HepG2 (cell line): ENCODE measurements around the gene HERPUD2. TPM values are rescaled to one million over a fixed set of nuclear protein-coding genes. Genes with fewer than 3 reads are reported as not detected.

Experiments used
- ATAC-seq: fragments of 200-7000 bp; cut with Tn5 transposase; 3 replicates; pipeline ENCODE4 v1.9.1; 2020; ENCODE audit warnings: mild to moderate bottlenecking, moderate library complexity
- BruUV-seq: library from RNA; stranded (reverse); fragments of 400-500 nt; replicated peaks from 2 replicates; lab custom pipeline; 2021; lab: Mats Ljungman, UMichigan
- CTCF ChIA-PET: fragments of 300-600 bp; formaldehyde crosslinking; extraction: SDS; loops from one replicate; lab custom pipeline; 2021; ENCODE audit warnings: low total read pairs, inconsistent platforms, low intra/inter-chr PET ratio; lab: Yijun Ruan, JAX
- POLR2A ChIA-PET: fragments of 350-600 bp; sonication (Branson Sonifier 250); formaldehyde crosslinking; loops from one replicate; lab custom pipeline; 2020; ENCODE audit warnings: antibody characterized with exemption, inconsistent platforms; lab: Yijun Ruan, JAX
- DNase-seq: peaks from one replicate; pipeline ENCODE4 v3.0.0-alpha.2; 2015; ENCODE audit warnings: low spot score
- FAIRE-seq: peaks from 3 replicates; lab custom pipeline; 2011; peaks lifted over from hg19 to GRCh38; lab: Jason Lieb, UNC
- H2AFZ ChIP-seq: one replicate; pipeline ENCODE4 v1.6.1; 2011; ENCODE audit warnings: low read length, inconsistent platforms
- H3K27ac ChIP-seq: fragments of 300-600 bp; 3 replicates; pipeline ENCODE4 v1.8.0; 2011; ENCODE audit warnings: mixed run types, mild to moderate bottlenecking, mixed read lengths, low read length, inconsistent platforms; ENCODE audit not compliant: insufficient read depth; ENCODE audit errors: extremely low read length
- H3K27me3 ChIP-seq, 2 experiments: fragments of 200-600 bp in 1 of 2; 2 replicates in 1 of 2; 3 replicates in 1 of 2; pipeline versions ENCODE4 v1.6.0 to v1.8.0; 2011; ENCODE audit warnings: low read length in 2 of 2, mild to moderate bottlenecking in 2 of 2, moderate library complexity in 2 of 2, inconsistent platforms in 1 of 2; ENCODE audit not compliant: insufficient read depth in 2 of 2, control insufficient read depth in 1 of 2
- H3K36me3 ChIP-seq, 2 experiments: fragments of 200-600 bp in 1 of 2; replicated peaks in 1 of 2; 2 replicates in 1 of 2; 3 replicates in 1 of 2; pipeline versions ENCODE4 v1.5.1 to v1.8.0; 2011; ENCODE audit warnings: low read length in 2 of 2, inconsistent platforms in 1 of 2; ENCODE audit not compliant: insufficient read depth in 2 of 2, control insufficient read depth in 1 of 2
- H3K4me1 ChIP-seq: 2 replicates; pipeline ENCODE4 v1.5.1; 2012; ENCODE audit warnings: low read length, inconsistent platforms; ENCODE audit not compliant: insufficient read depth
- H3K4me2 ChIP-seq: 2 replicates; pipeline ENCODE4 v1.6.0; 2011; ENCODE audit warnings: low read depth, low read length, inconsistent platforms
- H3K4me3 ChIP-seq, 3 experiments: fragments of 200-600 bp in 1 of 3; sonication (generic), shearing (Covaris generic) in 1 of 3; replicated peaks in 1 of 3; 2 replicates each; pipeline ENCODE4 v1.5.1; 2011 to 2016; ENCODE audit warnings: low read length in 3 of 3, inconsistent platforms in 2 of 3, low read depth in 2 of 3, mild to moderate bottlenecking in 2 of 3, control low read depth in 1 of 3, mixed read lengths in 1 of 3; ENCODE audit not compliant: insufficient read depth in 1 of 3
- H3K79me2 ChIP-seq: one replicate; pipeline ENCODE4 v1.6.1; 2011; ENCODE audit warnings: low read length, inconsistent platforms; ENCODE audit not compliant: insufficient read depth
- H3K9ac ChIP-seq: 2 replicates; pipeline ENCODE4 v1.6.0; 2011; ENCODE audit warnings: mild to moderate bottlenecking, low read depth, low read length, inconsistent platforms; ENCODE audit not compliant: insufficient read depth
- H3K9me3 ChIP-seq: 2 replicates; pipeline ENCODE4 v1.5.1; 2012; ENCODE audit warnings: mild to moderate bottlenecking, low read length
- H4K20me1 ChIP-seq: 2 replicates; pipeline ENCODE4 v1.6.0; 2011; ENCODE audit warnings: inconsistent platforms, mild to moderate bottlenecking, low read length, moderate library complexity; ENCODE audit not compliant: insufficient read depth
- BORCS8-MEF2B ChIP-seq: sonication (generic); formaldehyde crosslinking; IDR thresholded peaks from 2 replicates; pipeline ENCODE4 v1.8.0; 2022; ENCODE audit warnings: mild to moderate bottlenecking, missing genetic modification reagents
- CREB1 ChIP-seq, 2 experiments: fragments of 450-650 bp in 1 of 2; IDR thresholded peaks; 2 replicates each; pipeline ENCODE4 v1.6.1; 2016 to 2017; ENCODE audit warnings: control low read depth in 1 of 2, mild to moderate bottlenecking in 1 of 2, missing compliant biosample characterization in 1 of 2, missing genetic modification characterization in 1 of 2
- ETV5 ChIP-seq: IDR thresholded peaks from 2 replicates; pipeline ENCODE4 v1.6.1; 2018; ENCODE audit warnings: missing biosample characterization, missing genetic modification reagents, inconsistent platforms, borderline replicate concordance
- GTF3A ChIP-seq: sonication (generic); formaldehyde crosslinking; conservative IDR thresholded peaks from 2 replicates; pipeline ENCODE4 v1.4.0; 2020; ENCODE audit warnings: mild to moderate bottlenecking, missing genetic modification reagents
- KAT2B ChIP-seq: fragments of 150-350 bp; IDR thresholded peaks from 2 replicates; pipeline ENCODE4 v1.6.1; 2014; ENCODE audit warnings: low read depth, low read length, borderline replicate concordance
- LBX2 ChIP-seq: sonication (generic); formaldehyde crosslinking; IDR thresholded peaks from 2 replicates; pipeline ENCODE4 v1.5.0; 2020; ENCODE audit warnings: missing genetic modification reagents, mild to moderate bottlenecking, borderline replicate concordance
- ZNF10 ChIP-seq: sonication (generic); formaldehyde crosslinking; IDR thresholded peaks from 2 replicates; pipeline ENCODE4 v1.4.0; 2020; ENCODE audit warnings: mild to moderate bottlenecking, low read depth, missing genetic modification reagents, borderline replicate concordance
- ZNF260 ChIP-seq: sonication (generic); formaldehyde crosslinking; IDR thresholded peaks from 2 replicates; pipeline ENCODE4 v1.4.0; 2020; ENCODE audit warnings: missing genetic modification reagents, low read depth, mild to moderate bottlenecking, borderline replicate concordance
- ZNF552 ChIP-seq: sonication (generic); formaldehyde crosslinking; IDR thresholded peaks from 2 replicates; pipeline ENCODE4 v1.9.0; 2022; ENCODE audit warnings: missing genetic modification reagents, mild to moderate bottlenecking, borderline replicate concordance
- ZNF629 ChIP-seq: sonication (generic); formaldehyde crosslinking; conservative IDR thresholded peaks from 2 replicates; pipeline ENCODE4 v1.5.0; 2020; ENCODE audit warnings: missing genetic modification reagents
- ZNF713 ChIP-seq: sonication (generic); formaldehyde crosslinking; IDR thresholded peaks from 2 replicates; pipeline ENCODE4 v1.4.0; 2020; ENCODE audit warnings: mild to moderate bottlenecking, missing genetic modification reagents
- ZNF775 ChIP-seq: sonication (generic); formaldehyde crosslinking; IDR thresholded peaks from 2 replicates; pipeline ENCODE4 v1.4.0; 2020; ENCODE audit warnings: missing genetic modification reagents, mild to moderate bottlenecking, moderate library complexity, borderline replicate concordance
- ZNF83 ChIP-seq: sonication (generic); formaldehyde crosslinking; IDR thresholded peaks from 2 replicates; pipeline ENCODE4 v1.4.0; 2020; ENCODE audit warnings: missing genetic modification reagents, mild to moderate bottlenecking, borderline replicate concordance
- ZNF891 ChIP-seq: sonication (generic); formaldehyde crosslinking; IDR thresholded peaks from 2 replicates; pipeline ENCODE4 v1.5.0; 2020; ENCODE audit warnings: mild to moderate bottlenecking, missing genetic modification reagents
- ZSCAN20 ChIP-seq: sonication (generic); formaldehyde crosslinking; IDR thresholded peaks from 2 replicates; pipeline ENCODE4 v1.4.0; 2020; ENCODE audit warnings: missing genetic modification reagents, mild to moderate bottlenecking, borderline replicate concordance
- WGBS: methylation state at CpG from one replicate; pipeline ENCODE4 v1.1.6; 2017; ENCODE audit warnings: low lambda C conversion rate; 5-methylcytosine and 5-hydroxymethylcytosine counted together
- in situ Hi-C: cut with HindIII; loops from 2 replicates; pipeline ENCODE4 v1.10.0; 2017; ENCODE audit warnings: low pct_unique_long_range_greater_than_20kb; ENCODE audit not compliant: extremely low pct_ligation_motif_present
- intact Hi-C: fragments of 100-400 bp; cut with micrococcal nuclease; formaldehyde crosslinking; loops from one replicate; pipeline ENCODE4 v1.10.0; 2022; ENCODE audit not compliant: unreplicated experiment
- polyA plus RNA-seq, 8 experiments: library from polyadenylated mRNA; depleted of rRNA in 3 of 8; stranded (reverse) in 7 of 8; unstranded in 1 of 8; fragments of >200 nt; fragmentation: Illumina TruSeq in 4 of 8; extraction: Trizol in 4 of 8; gene quantifications; 2 replicates each; pipeline versions ENCODE4 v1.2.1 to v1.2.3, GENCODE V29; 2011 to 2016; ENCODE audit warnings: low read depth in 4 of 8, missing spikeins in 1 of 8, mixed read lengths in 1 of 8; ENCODE audit not compliant: insufficient read depth in 1 of 8
- total RNA-seq, 5 experiments: library from RNA; depleted of rRNA; stranded (reverse); fragments of >200 nt; fragmentation: Illumina TruSeq; extraction: Trizol; gene quantifications; 2 replicates each; pipeline ENCODE4 v1.2.3, GENCODE V29; 2016; ENCODE audit warnings: low read depth in 1 of 5
- TF ChIP-seq, protein P1 (sequence below): sonication (generic); formaldehyde crosslinking; conservative IDR thresholded peaks from 2 replicates; pipeline ENCODE4 v1.4.0; 2020; ENCODE audit warnings: missing genetic modification reagents
- TF ChIP-seq, protein P2 (sequence below): sonication (generic); formaldehyde crosslinking; IDR thresholded peaks from 2 replicates; pipeline ENCODE4 v1.8.0; 2022; ENCODE audit warnings: mild to moderate bottlenecking, missing genetic modification reagents, borderline replicate concordance

HERPUD2 gene
- total and polyA plus RNA-seq, 2 of the 13 experiments (the other 11 are each of a cell fraction or from before 2014, with no cell fraction given) = 10.7 to 38.6 TPM

GRCh38 chr7:35729061-35729783 is 34.3 kb upstream of the HERPUD2 start:
- FAIRE-seq = no peak
- Histone ChIP-seq H3K27me3 (peaks cover 0 to 2% of the 10 kb centered on the region in 2 experiments; a peak in 1 of 5 replicates), H4K20me1 (no peaks in the 10 kb centered on the region), H3K4me2 (no peak overlapping the region), H3K27ac (no peak overlapping the region), H3K4me1 (peaks cover 69% of the 10 kb centered on the region), H3K4me3 (no peak overlapping the region), H3K9me3 (no peaks in the 10 kb centered on the region)
- POLR2A ChIA-PET = no interaction called here
- no peak for TF ChIP-seq ZSCAN20 (CRISPR knock-in tag)
- TF ChIP-seq ZNF775 (CRISPR knock-in tag) = no peak
- TF ChIP-seq LBX2 (CRISPR knock-in tag) = no peak
- TF ChIP-seq ZNF10 (CRISPR knock-in tag) = no peak
- no peak for TF ChIP-seq ZNF891 (CRISPR knock-in tag)
- no peak for TF ChIP-seq ZNF629
- no peak for TF ChIP-seq KAT2B
- TF ChIP-seq CREB1 (IDR thresholded peaks at IDR 0.05) = no peak
- TF ChIP-seq CREB1 (CRISPR knock-in tag; IDR thresholded peaks at IDR 0.05) = no peak
- TF ChIP-seq ZNF713 (CRISPR knock-in tag) = no peak
- TF ChIP-seq GTF3A (CRISPR knock-in tag) = no peak
- no peak for TF ChIP-seq ZNF552 (CRISPR knock-in tag)
- TF ChIP-seq ZNF260 (CRISPR knock-in tag) = no peak
- TF ChIP-seq ETV5 (CRISPR knock-in tag) = no peak
- TF ChIP-seq BORCS8-MEF2B (CRISPR knock-in tag) = no peak
- TF ChIP-seq, protein P1, sequence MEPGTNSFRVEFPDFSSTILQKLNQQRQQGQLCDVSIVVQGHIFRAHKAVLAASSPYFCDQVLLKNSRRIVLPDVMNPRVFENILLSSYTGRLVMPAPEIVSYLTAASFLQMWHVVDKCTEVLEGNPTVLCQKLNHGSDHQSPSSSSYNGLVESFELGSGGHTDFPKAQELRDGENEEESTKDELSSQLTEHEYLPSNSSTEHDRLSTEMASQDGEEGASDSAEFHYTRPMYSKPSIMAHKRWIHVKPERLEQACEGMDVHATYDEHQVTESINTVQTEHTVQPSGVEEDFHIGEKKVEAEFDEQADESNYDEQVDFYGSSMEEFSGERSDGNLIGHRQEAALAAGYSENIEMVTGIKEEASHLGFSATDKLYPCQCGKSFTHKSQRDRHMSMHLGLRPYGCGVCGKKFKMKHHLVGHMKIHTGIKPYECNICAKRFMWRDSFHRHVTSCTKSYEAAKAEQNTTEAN = no peak
- TF ChIP-seq, protein P2, sequence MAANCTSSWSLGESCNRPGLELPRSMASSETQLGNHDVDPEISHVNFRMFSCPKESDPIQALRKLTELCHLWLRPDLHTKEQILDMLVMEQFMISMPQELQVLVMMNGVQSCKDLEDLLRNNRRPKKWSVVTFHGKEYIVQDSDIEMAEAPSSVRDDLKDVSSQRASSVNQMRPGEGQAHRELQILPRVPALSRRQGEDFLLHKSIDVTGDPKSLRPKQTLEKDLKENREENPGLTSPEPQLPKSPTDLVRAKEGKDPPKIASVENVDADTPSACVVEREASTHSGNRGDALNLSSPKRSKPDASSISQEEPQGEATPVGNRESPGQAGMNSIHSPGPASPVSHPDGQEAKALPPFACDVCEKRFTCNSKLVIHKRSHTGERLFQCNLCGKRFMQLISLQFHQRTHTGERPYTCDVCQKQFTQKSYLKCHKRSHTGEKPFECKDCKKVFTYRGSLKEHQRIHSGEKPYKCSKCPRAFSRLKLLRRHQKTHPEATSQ (CRISPR knock-in tag) = no peak
- TF ChIP-seq ZNF83 = no peak
- TF ChIP-seq, all 625 proteins: peak for 0
- DNase-seq = no peak
- in situ Hi-C loops (no loop called here), intact Hi-C loops (no loop called here)
- Histone ChIP-seq H3K9ac (no peak overlapping the region), H2AFZ (no peak overlapping the region), H3K36me3 (no peaks in the 10 kb centered on the region), H3K79me2 (no peaks in the 10 kb centered on the region)
- WGBS = 70% methylated on average over 3 of the region's 3 CpGs
- no peak for ATAC-seq
- CTCF ChIA-PET = no interaction called here
- BruUV-seq = no TSS peak
